Measurements from ENCODE around the gene DNM1L. TPM values are rescaled to one million over a fixed set of nuclear protein-coding genes. Genes with fewer than 3 reads are reported as not detected.

DNM1L gene
- total and polyA plus RNA-seq, 9 of the 15 experiments (the other 6 are each of a cell fraction or from before 2014, with no cell fraction given), result 24.1 to 82.8 (median 61.5) TPM

- TF ChIP-seq MGA (IDR thresholded peaks at IDR 0.05) (peak; percentile 32), RBM14 (IDR thresholded peaks at IDR 0.05; ENCODE audit: borderline replicate concordance, insufficient read depth, low read depth, low read length) (peak; percentile 49; the same call in 1 of the 2 replicates), ZNF639 (CRISPR knock-in tag; conservative IDR thresholded peaks at IDR 0.05 in 1 of 2, IDR thresholded peaks at IDR 0.05 in 1 of 2) (peak in 1 of 2 experiments; percentile 78; a peak in 2 of 4 replicates), ZNF324 (CRISPR knock-in tag; IDR thresholded peaks at IDR 0.05) (no peak), NCOA2 (IDR thresholded peaks at IDR 0.05; ENCODE audit: partially characterized antibody in 2 of 2) (no peak), CHAMP1 (IDR thresholded peaks at IDR 0.05) (no peak), LCOR (CRISPR knock-in tag; IDR thresholded peaks at IDR 0.05) (0 out of 2 replicates have a peak, but pooled peaks have one; percentile 26), CHD4 (IDR thresholded peaks at IDR 0.05; ENCODE audit: insufficient read depth, insufficient replicate concordance, low read depth, low read length, poor library complexity, severe bottlenecking) (no peak), FOXK2 (conservative IDR thresholded peaks at IDR 0.05 in 1 of 2, IDR thresholded peaks at IDR 0.05 in 1 of 2; ENCODE audit: low read depth in 2 of 2) (peak in 1 of 2 experiments; percentile 27; a peak in 1 of 4 replicates)
Measured at GRCh38 chr12:32679091-32679919, at the start of gene DNM1L (continued).
